Breast epithelium (tissue), 3 donors: ENCODE data around the gene PRKD1.

Source experiments
- CTCF ChIP-seq, 3 donors: fragments of 450-650 bp; IDR thresholded peaks; one replicate each; pipeline ENCODE4 v1.5.1; 2016 to 2017; ENCODE audit warnings: antibody characterized with exemption in 3 of 3, mild to moderate bottlenecking in 3 of 3, moderate library complexity in 3 of 3
- POLR2A ChIP-seq: fragments of 450-650 bp; IDR thresholded peaks from one replicate; pipeline ENCODE4 v1.6.1; 2016; ENCODE audit warnings: antibody characterized with exemption, mild to moderate bottlenecking, moderate library complexity
- POLR2AphosphoS5 ChIP-seq, 3 donors: sonication (generic); formaldehyde crosslinking; IDR thresholded peaks; one replicate each; pipeline ENCODE4 v1.6.1; 2017; ENCODE audit warnings: antibody characterized with exemption in 3 of 3

- no peak for TF ChIP-seq CTCF (IDR thresholded peaks at IDR 0.05)
- no peak for TF ChIP-seq POLR2A
- no peak for TF ChIP-seq POLR2AphosphoS5 (IDR thresholded peaks at IDR 0.05)
Observed at GRCh38 chr14:29668201-29668600, 259.4 kb downstream of the PRKD1 start.
